ENCODE data around the gene TK2. TPM values are rescaled to one million over a fixed set of nuclear protein-coding genes. Genes with fewer than 3 reads are reported as not detected.

Gene TK2
- total and polyA plus RNA-seq, 2 experiments from 2014 or later: 1.8 to 4.2 TPM

DNA sequence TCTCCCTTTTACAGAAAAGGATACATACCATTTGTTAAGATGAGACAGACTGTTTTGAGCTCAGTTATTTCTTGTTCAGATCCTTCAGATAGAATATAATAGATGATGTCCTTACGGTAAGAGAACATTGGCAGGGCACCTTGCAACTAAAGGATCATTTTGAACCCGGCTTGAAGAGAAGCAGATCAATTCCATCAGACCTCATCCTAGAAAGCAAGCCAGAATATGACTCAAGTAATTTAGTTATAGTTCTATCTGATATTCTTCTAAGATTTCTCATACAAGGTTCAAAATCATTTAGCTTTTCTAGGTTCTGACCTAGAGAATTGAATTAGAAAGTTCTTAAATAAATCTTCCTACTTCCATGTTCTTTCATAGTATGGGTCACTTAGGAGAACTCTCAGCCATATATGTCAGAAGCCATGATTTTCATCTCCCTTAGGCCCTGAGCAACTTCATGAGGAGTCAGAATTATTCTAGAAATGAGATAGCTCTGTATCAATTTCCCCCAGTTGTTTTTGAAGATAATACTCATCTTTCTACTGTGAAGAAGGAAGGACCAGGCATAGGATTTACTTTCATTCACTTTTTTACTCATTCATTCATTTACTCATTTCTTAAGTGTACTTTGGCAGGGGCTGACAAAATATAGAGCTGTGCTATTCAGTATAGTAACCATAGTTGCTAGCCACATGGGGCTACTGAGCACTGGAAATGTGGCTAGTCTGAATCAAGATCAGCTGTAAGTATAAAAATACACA, 13.8 kb upstream of the TK2 start:
- peaks cover 10% of the 10 kb centered on the region; the same call in 1 of the 2 replicates for H4K20me1 ChIP-seq (replicated peaks; ENCODE audit: insufficient read depth)
- peaks cover 4% of the 10 kb centered on the region; the same call in 2 of the 3 replicates for H3K36me3 Mint-ChIP-seq (ENCODE audit: low read depth)
- no peak overlapping the region for H3K4me3 Mint-ChIP-seq
- no peak overlapping the region for H2AFZ ChIP-seq
- H3K9me3 Mint-ChIP-seq: no peaks in the 10 kb centered on the region
- ATAC-seq: no peak
- TF ChIP-seq, protein P1, sequence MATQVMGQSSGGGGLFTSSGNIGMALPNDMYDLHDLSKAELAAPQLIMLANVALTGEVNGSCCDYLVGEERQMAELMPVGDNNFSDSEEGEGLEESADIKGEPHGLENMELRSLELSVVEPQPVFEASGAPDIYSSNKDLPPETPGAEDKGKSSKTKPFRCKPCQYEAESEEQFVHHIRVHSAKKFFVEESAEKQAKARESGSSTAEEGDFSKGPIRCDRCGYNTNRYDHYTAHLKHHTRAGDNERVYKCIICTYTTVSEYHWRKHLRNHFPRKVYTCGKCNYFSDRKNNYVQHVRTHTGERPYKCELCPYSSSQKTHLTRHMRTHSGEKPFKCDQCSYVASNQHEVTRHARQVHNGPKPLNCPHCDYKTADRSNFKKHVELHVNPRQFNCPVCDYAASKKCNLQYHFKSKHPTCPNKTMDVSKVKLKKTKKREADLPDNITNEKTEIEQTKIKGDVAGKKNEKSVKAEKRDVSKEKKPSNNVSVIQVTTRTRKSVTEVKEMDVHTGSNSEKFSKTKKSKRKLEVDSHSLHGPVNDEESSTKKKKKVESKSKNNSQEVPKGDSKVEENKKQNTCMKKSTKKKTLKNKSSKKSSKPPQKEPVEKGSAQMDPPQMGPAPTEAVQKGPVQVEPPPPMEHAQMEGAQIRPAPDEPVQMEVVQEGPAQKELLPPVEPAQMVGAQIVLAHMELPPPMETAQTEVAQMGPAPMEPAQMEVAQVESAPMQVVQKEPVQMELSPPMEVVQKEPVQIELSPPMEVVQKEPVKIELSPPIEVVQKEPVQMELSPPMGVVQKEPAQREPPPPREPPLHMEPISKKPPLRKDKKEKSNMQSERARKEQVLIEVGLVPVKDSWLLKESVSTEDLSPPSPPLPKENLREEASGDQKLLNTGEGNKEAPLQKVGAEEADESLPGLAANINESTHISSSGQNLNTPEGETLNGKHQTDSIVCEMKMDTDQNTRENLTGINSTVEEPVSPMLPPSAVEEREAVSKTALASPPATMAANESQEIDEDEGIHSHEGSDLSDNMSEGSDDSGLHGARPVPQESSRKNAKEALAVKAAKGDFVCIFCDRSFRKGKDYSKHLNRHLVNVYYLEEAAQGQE (IDR thresholded peaks at IDR 0.05; ENCODE audit: unreplicated experiment): no peak
- no peak for TF ChIP-seq EZH2 (IDR thresholded peaks at IDR 0.05; ENCODE audit: low read depth, unreplicated experiment)
- no peak for TF ChIP-seq STAT1 (IDR thresholded peaks at IDR 0.05; ENCODE audit: unreplicated experiment)
- no peak for TF ChIP-seq POLR2AphosphoS5 (IDR thresholded peaks at IDR 0.05; ENCODE audit: low read depth)
- no peak for TF ChIP-seq ZNF114 (CRISPR knock-in tag; IDR thresholded peaks at IDR 0.05)
- TF ChIP-seq, protein P2, sequence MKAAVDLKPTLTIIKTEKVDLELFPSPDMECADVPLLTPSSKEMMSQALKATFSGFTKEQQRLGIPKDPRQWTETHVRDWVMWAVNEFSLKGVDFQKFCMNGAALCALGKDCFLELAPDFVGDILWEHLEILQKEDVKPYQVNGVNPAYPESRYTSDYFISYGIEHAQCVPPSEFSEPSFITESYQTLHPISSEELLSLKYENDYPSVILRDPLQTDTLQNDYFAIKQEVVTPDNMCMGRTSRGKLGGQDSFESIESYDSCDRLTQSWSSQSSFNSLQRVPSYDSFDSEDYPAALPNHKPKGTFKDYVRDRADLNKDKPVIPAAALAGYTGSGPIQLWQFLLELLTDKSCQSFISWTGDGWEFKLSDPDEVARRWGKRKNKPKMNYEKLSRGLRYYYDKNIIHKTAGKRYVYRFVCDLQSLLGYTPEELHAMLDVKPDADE (IDR thresholded peaks at IDR 0.05): no peak
- no peak for TF ChIP-seq CREB1 (CRISPR knock-in tag; IDR thresholded peaks at IDR 0.05; ENCODE audit: low read depth)
- no peak for TF ChIP-seq JUNB (IDR thresholded peaks at IDR 0.05; ENCODE audit: unreplicated experiment)
- no peaks in the 10 kb centered on the region for H3K36me3 ChIP-seq (ENCODE audit: insufficient read depth)
- H3K27ac Mint-ChIP-seq: no peak overlapping the region
- no peaks in the 10 kb centered on the region for H3K4me1 ChIP-seq (ENCODE audit: insufficient read depth)
- H3K27me3 Mint-ChIP-seq (ENCODE audit: insufficient read depth, low read depth, poor library complexity): no peaks in the 10 kb centered on the region
- no peak overlapping the region for H3K4me3 ChIP-seq
- H3K27ac ChIP-seq (ENCODE audit: low read depth): no peak overlapping the region; the same call in 1 of the 2 replicates
- no peaks in the 10 kb centered on the region for H3K79me2 ChIP-seq (replicated peaks; ENCODE audit: insufficient read depth)
- DNase-seq (ENCODE audit: low spot score): no peak
- no peaks in the 10 kb centered on the region for H3K27me3 ChIP-seq (ENCODE audit: insufficient read depth)
- no peaks in the 10 kb centered on the region for H3K9me2 ChIP-seq (ENCODE audit: insufficient read depth)
- no peaks in the 10 kb centered on the region for H3F3A ChIP-seq (replicated peaks; ENCODE audit: low read depth)
- no peak overlapping the region for H3K4me2 ChIP-seq
- H3K4me1 Mint-ChIP-seq: no peaks in the 10 kb centered on the region

DNA sequence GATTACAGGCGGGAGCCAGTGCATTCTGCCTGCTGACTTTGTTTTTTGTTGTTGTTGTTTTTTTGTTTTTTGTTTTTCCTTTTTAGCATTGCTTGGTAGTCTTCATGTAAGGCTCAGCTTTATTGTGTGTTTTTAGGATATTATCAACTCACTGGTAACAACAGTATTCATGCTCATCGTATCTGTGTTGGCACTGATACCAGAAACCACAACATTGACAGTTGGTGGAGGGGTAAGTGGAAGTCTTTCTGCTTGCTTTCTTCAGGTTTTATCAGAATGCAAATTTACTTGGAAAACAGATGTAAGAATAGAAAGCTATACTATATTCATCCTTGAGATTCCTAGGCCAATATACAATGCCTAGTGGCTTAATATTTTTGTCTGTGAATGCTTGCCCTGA, 13.1 kb upstream of the TK2 start:
- Mint-ChIP-seq H3K9me3 (no peaks in the 10 kb centered on the region), H3K27me3 (ENCODE audit: insufficient read depth, low read depth, poor library complexity) (no peaks in the 10 kb centered on the region), H3K27ac (no peak overlapping the region), H3K4me3 (no peak overlapping the region), H3K4me1 (no peaks in the 10 kb centered on the region), H3K36me3 (ENCODE audit: low read depth) (peaks cover 4% of the 10 kb centered on the region; the same call in 2 of the 3 replicates)
- Histone ChIP-seq H3K27ac (ENCODE audit: low read depth) (no peak overlapping the region), H3K4me3 (no peak overlapping the region), H3K27me3 (ENCODE audit: insufficient read depth) (no peaks in the 10 kb centered on the region), H3K4me2 (no peak overlapping the region), H3K36me3 (ENCODE audit: insufficient read depth) (no peaks in the 10 kb centered on the region), H3F3A (replicated peaks; ENCODE audit: low read depth) (no peaks in the 10 kb centered on the region), H3K4me1 (ENCODE audit: insufficient read depth) (no peaks in the 10 kb centered on the region), H3K9me2 (ENCODE audit: insufficient read depth) (no peaks in the 10 kb centered on the region), H4K20me1 (replicated peaks; ENCODE audit: insufficient read depth) (peaks cover 10% of the 10 kb centered on the region; the same call in 1 of the 2 replicates), H2AFZ (no peak overlapping the region), H3K79me2 (replicated peaks; ENCODE audit: insufficient read depth) (no peaks in the 10 kb centered on the region)
- no peak for TF ChIP-seq NANOG (IDR thresholded peaks at IDR 0.05; ENCODE audit: borderline replicate concordance)
- DNase-seq (ENCODE audit: low spot score) (no peak), ATAC-seq (no peak)

Measured in GM23338 (cell line).